ENCODE results near the gene POU6F2. TPM values are rescaled to one million over a fixed set of nuclear protein-coding genes. Genes with fewer than 3 reads are reported as not detected.

POU6F2 gene
- total RNA-seq, 4 donors from 2014 or later: not detected

DNA sequence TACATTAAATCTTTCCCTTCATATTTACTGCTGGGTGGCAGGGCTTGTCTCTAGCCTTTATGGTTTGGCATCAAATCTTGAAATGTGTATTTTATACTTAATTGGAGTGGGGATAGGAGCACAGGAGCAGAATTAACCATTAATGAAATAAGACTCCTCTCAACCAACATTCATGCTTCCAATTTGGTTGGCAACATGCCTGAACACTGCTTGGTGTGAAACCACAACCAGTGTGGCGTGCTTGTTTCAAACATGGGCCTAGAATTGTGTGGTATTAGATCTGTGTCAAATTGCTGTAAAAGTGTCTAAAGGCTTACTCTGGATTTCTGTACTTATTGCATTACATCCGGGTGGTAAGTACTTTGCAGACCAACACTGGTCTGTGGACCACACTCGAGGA is 43.7 kb upstream of the POU6F2 start:
- Histone ChIP-seq H3K4me1 (no peaks in the 10 kb centered on the region), H3K9me3 (no peaks in the 10 kb centered on the region), H3K27me3 (no peaks in the 10 kb centered on the region), H3K4me3 (no peak overlapping the region), H3K36me3 (no peaks in the 10 kb centered on the region), H3K27ac (replicated peaks in 1 of 4) (no peak overlapping the region)
- TF ChIP-seq, protein P1, sequence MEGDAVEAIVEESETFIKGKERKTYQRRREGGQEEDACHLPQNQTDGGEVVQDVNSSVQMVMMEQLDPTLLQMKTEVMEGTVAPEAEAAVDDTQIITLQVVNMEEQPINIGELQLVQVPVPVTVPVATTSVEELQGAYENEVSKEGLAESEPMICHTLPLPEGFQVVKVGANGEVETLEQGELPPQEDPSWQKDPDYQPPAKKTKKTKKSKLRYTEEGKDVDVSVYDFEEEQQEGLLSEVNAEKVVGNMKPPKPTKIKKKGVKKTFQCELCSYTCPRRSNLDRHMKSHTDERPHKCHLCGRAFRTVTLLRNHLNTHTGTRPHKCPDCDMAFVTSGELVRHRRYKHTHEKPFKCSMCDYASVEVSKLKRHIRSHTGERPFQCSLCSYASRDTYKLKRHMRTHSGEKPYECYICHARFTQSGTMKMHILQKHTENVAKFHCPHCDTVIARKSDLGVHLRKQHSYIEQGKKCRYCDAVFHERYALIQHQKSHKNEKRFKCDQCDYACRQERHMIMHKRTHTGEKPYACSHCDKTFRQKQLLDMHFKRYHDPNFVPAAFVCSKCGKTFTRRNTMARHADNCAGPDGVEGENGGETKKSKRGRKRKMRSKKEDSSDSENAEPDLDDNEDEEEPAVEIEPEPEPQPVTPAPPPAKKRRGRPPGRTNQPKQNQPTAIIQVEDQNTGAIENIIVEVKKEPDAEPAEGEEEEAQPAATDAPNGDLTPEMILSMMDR (IDR thresholded peaks at IDR 0.05): no peak
- TF ChIP-seq POLR2A (IDR thresholded peaks at IDR 0.05; ENCODE audit: low read depth) (no peak), POLR2AphosphoS5 (IDR thresholded peaks at IDR 0.05) (no peak), EP300 (IDR thresholded peaks at IDR 0.05) (no peak)
- no peak for DNase-seq (ENCODE audit: extremely low spot score)
- 95% methylated on average over 3 of the region's 3 CpGs for WGBS
- intact Hi-C loops (cut with DNase I): loop anchor here (10.0 kb wide), 1 partner anchor 591 kb away; no protein-coding TSS in a partner anchor

DNA sequence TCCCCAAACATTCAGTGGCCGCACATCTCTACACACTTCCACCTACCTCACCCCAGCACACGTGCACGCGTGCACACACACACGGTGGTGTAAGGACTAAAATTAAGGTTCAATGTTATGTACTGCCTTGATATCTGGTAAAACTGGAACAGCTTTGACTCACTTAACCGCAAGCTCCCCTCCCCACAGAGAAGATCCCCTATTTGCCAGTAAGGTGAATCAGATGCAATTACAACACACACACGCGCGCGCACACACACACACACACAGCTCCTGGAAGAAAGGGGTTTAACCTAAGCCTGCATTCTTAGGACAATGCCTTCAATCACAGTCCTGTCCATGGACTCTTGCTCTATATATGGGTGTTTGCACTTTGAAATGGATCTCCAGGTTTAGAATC is 43.2 kb upstream of the POU6F2 start:
- no peaks in the 10 kb centered on the region for H3K36me3 ChIP-seq
- no peaks in the 10 kb centered on the region for H3K9me3 ChIP-seq
- H3K27ac ChIP-seq (replicated peaks in 1 of 4): no peak overlapping the region
- no peaks in the 10 kb centered on the region for H3K27me3 ChIP-seq
- H3K4me3 ChIP-seq: no peak overlapping the region
- no peak for TF ChIP-seq EP300 (IDR thresholded peaks at IDR 0.05)
- no peak for TF ChIP-seq POLR2AphosphoS5 (IDR thresholded peaks at IDR 0.05)
- TF ChIP-seq, protein P1 (IDR thresholded peaks at IDR 0.05): no peak
- TF ChIP-seq POLR2A (IDR thresholded peaks at IDR 0.05; ENCODE audit: low read depth): no peak
- no peak for DNase-seq (ENCODE audit: extremely low spot score)
- 96% methylated on average over 10 of the region's 10 CpGs for WGBS
- intact Hi-C loops (cut with DNase I): loop anchor here (10.0 kb wide), 1 partner anchor 590 kb away; no protein-coding TSS in a partner anchor
- no peaks in the 10 kb centered on the region for H3K4me1 ChIP-seq

DNA sequence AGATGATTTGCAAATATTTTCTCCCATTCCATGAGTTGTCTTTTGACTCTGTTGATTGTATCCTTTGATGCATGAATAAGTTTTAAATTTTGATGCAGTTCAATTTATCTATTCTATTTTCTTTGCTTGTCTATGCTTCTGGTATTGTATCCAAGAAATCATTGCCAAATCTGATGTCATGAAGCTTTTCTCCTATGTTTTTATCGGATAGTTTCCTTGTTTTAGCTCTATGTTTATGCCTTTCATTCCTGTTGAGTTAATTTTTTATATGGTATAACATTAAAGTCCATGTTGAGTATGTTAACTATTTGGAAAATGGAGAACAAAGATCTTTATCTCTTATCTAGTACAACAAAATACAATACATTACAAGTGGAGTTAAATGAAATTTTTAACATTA is 41.1 kb upstream of the POU6F2 start:
- H3K27ac ChIP-seq (replicated peaks in 1 of 4): no peak overlapping the region
- H3K27me3 ChIP-seq: no peaks in the 10 kb centered on the region
- WGBS: 67% methylated on average over 1 of the region's 1 CpG
- no peak overlapping the region for H3K4me3 ChIP-seq
- H3K4me1 ChIP-seq: no peaks in the 10 kb centered on the region
- TF ChIP-seq EP300 (IDR thresholded peaks at IDR 0.05) (no peak), POLR2A (IDR thresholded peaks at IDR 0.05; ENCODE audit: low read depth) (no peak), POLR2AphosphoS5 (IDR thresholded peaks at IDR 0.05) (no peak)
- TF ChIP-seq, protein P1 (IDR thresholded peaks at IDR 0.05): no peak
- intact Hi-C loops (cut with DNase I): loop anchor here (10.0 kb wide), 1 partner anchor 588 kb away; no protein-coding TSS in a partner anchor
- no peak for DNase-seq (ENCODE audit: extremely low spot score)
- H3K36me3 ChIP-seq: no peaks in the 10 kb centered on the region
- no peaks in the 10 kb centered on the region for H3K9me3 ChIP-seq

DNA sequence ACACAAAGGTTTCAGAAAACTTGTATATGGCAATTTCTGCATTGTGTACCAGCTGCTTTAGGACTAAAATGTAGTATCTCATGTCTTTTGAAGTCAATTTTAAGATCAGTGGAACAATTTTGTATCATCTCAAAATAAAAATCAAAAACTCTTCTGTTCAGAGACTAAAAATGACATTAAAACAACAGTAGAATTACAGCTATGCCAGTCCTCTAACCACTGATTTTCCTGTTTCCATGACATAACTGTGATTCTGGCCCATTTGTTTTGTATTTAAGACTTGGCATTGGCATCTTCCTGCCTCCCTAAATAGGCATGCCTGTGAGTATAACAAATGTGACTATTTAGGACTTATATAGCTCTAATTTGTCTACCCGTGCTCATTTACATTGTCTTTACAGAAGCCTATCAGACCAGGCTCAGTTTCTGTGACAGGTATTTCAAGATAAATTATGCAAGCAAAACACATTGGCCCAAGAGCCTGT is 39.7 kb upstream of the POU6F2 start:
- Histone ChIP-seq H3K4me1 (no peaks in the 10 kb centered on the region), H3K9me3 (no peaks in the 10 kb centered on the region), H3K27me3 (no peaks in the 10 kb centered on the region), H3K27ac (replicated peaks in 1 of 4) (no peak overlapping the region), H3K4me3 (no peak overlapping the region), H3K36me3 (no peaks in the 10 kb centered on the region)
- intact Hi-C loops (cut with DNase I): loop anchor here (10.0 kb wide), 1 partner anchor 587 kb away; no protein-coding TSS in a partner anchor
- WGBS: 75% methylated on average over 1 of the region's 1 CpG
- no peak for DNase-seq (ENCODE audit: extremely low spot score)
- TF ChIP-seq POLR2AphosphoS5 (IDR thresholded peaks at IDR 0.05): no peak
- TF ChIP-seq POLR2A (IDR thresholded peaks at IDR 0.05; ENCODE audit: low read depth): no peak
- TF ChIP-seq EP300 (IDR thresholded peaks at IDR 0.05): no peak
- TF ChIP-seq, protein P1 (IDR thresholded peaks at IDR 0.05): no peak

DNA sequence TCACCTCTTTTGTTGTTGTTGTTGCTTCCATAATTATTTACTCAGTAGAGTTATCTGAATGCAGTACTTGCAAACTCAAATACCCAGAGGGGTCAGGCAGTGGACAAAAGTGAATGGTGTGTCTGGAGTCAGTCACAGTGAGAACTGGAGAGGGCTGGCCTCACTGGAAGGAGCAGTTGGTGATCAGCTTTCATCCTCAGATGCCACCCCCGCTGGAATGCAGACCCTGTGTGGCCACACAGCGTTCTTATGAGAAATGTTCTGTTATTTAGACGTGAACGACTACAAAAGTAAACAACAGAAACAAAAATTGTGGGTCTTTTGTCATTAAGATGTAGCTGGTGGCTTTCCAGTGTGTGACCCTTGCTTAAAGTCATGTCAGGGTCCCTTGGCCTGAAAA is 39.1 kb upstream of the POU6F2 start:
- Histone ChIP-seq H3K4me3 (no peak overlapping the region), H3K4me1 (no peaks in the 10 kb centered on the region), H3K27ac (replicated peaks in 1 of 4) (no peak overlapping the region), H3K9me3 (no peaks in the 10 kb centered on the region), H3K36me3 (no peaks in the 10 kb centered on the region), H3K27me3 (no peaks in the 10 kb centered on the region)
- 75% methylated on average over 4 of the region's 4 CpGs for WGBS
- DNase-seq (ENCODE audit: extremely low spot score): no peak
- intact Hi-C loops (cut with DNase I): loop anchor here (10.0 kb wide), 1 partner anchor 586 kb away; no protein-coding TSS in a partner anchor
- TF ChIP-seq POLR2AphosphoS5 (IDR thresholded peaks at IDR 0.05) (no peak), POLR2A (IDR thresholded peaks at IDR 0.05; ENCODE audit: low read depth) (no peak), EP300 (IDR thresholded peaks at IDR 0.05) (no peak)
- TF ChIP-seq, protein P1 (IDR thresholded peaks at IDR 0.05): no peak
